T-helper 1 cell treated with Interleukin-12 subunit alpha and Interleukin-12 subunit beta and Interleukin-4 antibody, amounts not matched to agents 30 μg/mL and 1 μg/mL, for 36 hours (primary cell): ENCODE data around the gene CRBN.

Experiments
- H3K27ac Mint-ChIP-seq: one replicate; pipeline ENCODE4 v1.8.0; 2021; ENCODE audit warnings: mild to moderate bottlenecking, mixed read lengths
- H3K27me3 Mint-ChIP-seq: one replicate; pipeline ENCODE4 v1.8.0; 2021; ENCODE audit warnings: low read depth, mixed read lengths
- H3K36me3 Mint-ChIP-seq: one replicate; pipeline ENCODE4 v1.8.0; 2021; ENCODE audit warnings: low read depth, mixed read lengths
- H3K4me1 Mint-ChIP-seq: one replicate; pipeline ENCODE4 v1.8.0; 2021; ENCODE audit warnings: low read depth, mixed read lengths
- H3K4me3 Mint-ChIP-seq: one replicate; pipeline ENCODE4 v1.8.0; 2021; ENCODE audit warnings: mild to moderate bottlenecking, moderate library complexity, mixed read lengths
- H3K9me3 Mint-ChIP-seq: one replicate; pipeline ENCODE4 v1.8.0; 2021; ENCODE audit warnings: mixed read lengths

The CRBN gene

GRCh38 chr3:3110299-3110630 lies 69.2 kb downstream of the CRBN start, which contains the start of gene IL5RA:
IL5RA (minus strand) TSS chr3:3110374; CDS start chr3:3104984, 5,390 bp downstream.
- H3K9me3 Mint-ChIP-seq: no peaks in the 10 kb centered on the region
- H3K4me1 Mint-ChIP-seq: no peaks in the 10 kb centered on the region
- H3K27ac Mint-ChIP-seq: no peak within 1 kb of the TSS
- H3K4me3 Mint-ChIP-seq: no peak within 1 kb of the TSS
- peaks cover 25% of the 10 kb centered on the region for H3K27me3 Mint-ChIP-seq
- no peaks in the 10 kb centered on the region for H3K36me3 Mint-ChIP-seq

- Mint-ChIP-seq H3K27me3 (peaks cover 25% of the 10 kb centered on the region), H3K36me3 (no peaks in the 10 kb centered on the region), H3K9me3 (no peaks in the 10 kb centered on the region), H3K4me1 (no peaks in the 10 kb centered on the region), H3K27ac (no peak overlapping the region), H3K4me3 (no peak overlapping the region)
Measured at GRCh38 chr3:3109407-3110298, 69.8 kb downstream of the CRBN start.

GRCh38 chr3:3107858-3108257 lies 71.6 kb downstream of the CRBN start:
- Mint-ChIP-seq H3K4me3 (no peak overlapping the region), H3K4me1 (no peaks in the 10 kb centered on the region), H3K27ac (no peak overlapping the region), H3K36me3 (no peaks in the 10 kb centered on the region), H3K27me3 (peaks cover 25% of the 10 kb centered on the region), H3K9me3 (no peaks in the 10 kb centered on the region)

- Mint-ChIP-seq H3K27me3 (peaks cover 25% of the 10 kb centered on the region), H3K36me3 (no peaks in the 10 kb centered on the region), H3K4me1 (no peaks in the 10 kb centered on the region), H3K9me3 (no peaks in the 10 kb centered on the region), H3K27ac (no peak overlapping the region), H3K4me3 (no peak overlapping the region)
Measured at GRCh38 chr3:3107181-3107580, 72.3 kb downstream of the CRBN start.

- H3K9me3 Mint-ChIP-seq: no peaks in the 10 kb centered on the region
- H3K4me3 Mint-ChIP-seq: no peak overlapping the region
- H3K27me3 Mint-ChIP-seq: peaks cover 25% of the 10 kb centered on the region
- H3K4me1 Mint-ChIP-seq: no peaks in the 10 kb centered on the region
- no peak overlapping the region for H3K27ac Mint-ChIP-seq
- no peaks in the 10 kb centered on the region for H3K36me3 Mint-ChIP-seq
Measured at GRCh38 chr3:3105815-3106214, 73.7 kb downstream of the CRBN start.

- H3K9me3 Mint-ChIP-seq: no peaks in the 10 kb centered on the region
- no peak overlapping the region for H3K4me3 Mint-ChIP-seq
- no peaks in the 10 kb centered on the region for H3K4me1 Mint-ChIP-seq
- peaks cover 25% of the 10 kb centered on the region for H3K27me3 Mint-ChIP-seq
- no peak overlapping the region for H3K27ac Mint-ChIP-seq
- no peaks in the 10 kb centered on the region for H3K36me3 Mint-ChIP-seq
Measured at GRCh38 chr3:3105246-3105645, 74.2 kb downstream of the CRBN start.

GRCh38 chr3:3102751-3103150 lies 76.7 kb downstream of the CRBN start:
- no peaks in the 10 kb centered on the region for H3K4me1 Mint-ChIP-seq
- H3K4me3 Mint-ChIP-seq: no peak overlapping the region
- H3K27ac Mint-ChIP-seq: no peak overlapping the region
- no peaks in the 10 kb centered on the region for H3K36me3 Mint-ChIP-seq
- H3K27me3 Mint-ChIP-seq: peaks cover 12% of the 10 kb centered on the region
- H3K9me3 Mint-ChIP-seq: no peaks in the 10 kb centered on the region

- no peaks in the 10 kb centered on the region for H3K4me1 Mint-ChIP-seq
- peaks cover 10% of the 10 kb centered on the region for H3K27me3 Mint-ChIP-seq
- H3K9me3 Mint-ChIP-seq: no peaks in the 10 kb centered on the region
- H3K4me3 Mint-ChIP-seq: no peak overlapping the region
- no peak overlapping the region for H3K27ac Mint-ChIP-seq
- H3K36me3 Mint-ChIP-seq: no peaks in the 10 kb centered on the region
Measured at GRCh38 chr3:3101660-3102458, 77.6 kb downstream of the CRBN start.
